Loucy (cell line): ENCODE results near the gene KRT77.

Source experiments
- CTCF ChIP-seq: fragments of 200-600 bp; sonication (generic); conservative IDR thresholded peaks from 2 replicates; pipeline ENCODE4 v1.5.1; 2014; ENCODE audit warnings: mild to moderate bottlenecking, antibody characterized with exemption, low read length
- EZH2phosphoT487 ChIP-seq: fragments of 200-600 bp; IDR thresholded peaks from 2 replicates; pipeline ENCODE4 v1.6.1; 2018; ENCODE audit warnings: antibody characterized with exemption, mild to moderate bottlenecking, moderate library complexity, borderline replicate concordance

DNA sequence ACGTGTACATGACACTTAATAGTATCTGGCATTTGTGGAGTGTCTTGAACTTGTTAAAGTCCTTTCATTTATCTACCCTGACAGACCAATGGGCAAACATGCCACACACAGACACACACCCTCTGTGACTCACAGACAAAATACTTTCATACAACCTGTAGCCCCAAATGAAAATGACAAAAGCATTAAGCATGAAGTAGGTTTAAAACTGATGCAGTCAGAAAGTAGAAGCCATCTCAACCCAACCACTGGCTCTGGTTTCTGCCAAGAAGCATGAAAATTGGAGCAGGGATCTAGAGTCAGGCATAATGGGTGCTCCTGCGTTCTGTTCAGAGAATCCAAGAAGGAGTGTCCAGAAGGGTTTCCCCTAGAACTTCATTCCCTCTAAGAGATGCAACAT is 23.1 kb upstream of the KRT77 start:
- TF ChIP-seq CTCF (no peak), EZH2phosphoT487 (no peak)
